Measurements from ENCODE around the gene FRMD4B. TPM values are rescaled to one million over a fixed set of nuclear protein-coding genes. Genes with fewer than 3 reads are reported as not detected.

FRMD4B gene
- polyA plus RNA-seq, 6 donors from 2014 or later, result 0.08 to 0.72 (median 0.37) TPM; not detected in 2

GRCh38 chr3:69390771-69391170, 4.9 kb upstream of the FRMD4B start:
- ATAC-seq (ENCODE audit: low read depth in 2 of 2) (no peak), DNase-seq (no peak)
- peaks cover 7% of the 10 kb centered on the region in 3 donors for H3K4me1 Mint-ChIP-seq
- H3K36me3 Mint-ChIP-seq, result peaks cover 5 to 6% of the 10 kb centered on the region in 2 donors
- H3K27me3 Mint-ChIP-seq, result peaks cover 6 to 26% (median 21%) of the 10 kb centered on the region in 3 donors
- H3K9me3 Mint-ChIP-seq, result peaks cover 0 to 18% (median 4%) of the 10 kb centered on the region in 7 donors
- H3K27ac Mint-ChIP-seq, result no peak overlapping the region
- H3K4me3 Mint-ChIP-seq, result no peak overlapping the region

GRCh38 chr3:69389520-69390248, 3.8 kb upstream of the FRMD4B start:
- Mint-ChIP-seq H3K27ac (no peak overlapping the region), H3K27me3 (peaks cover 16 to 30% (median 29%) of the 10 kb centered on the region in 3 donors)
- no peak for DNase-seq

DNA sequence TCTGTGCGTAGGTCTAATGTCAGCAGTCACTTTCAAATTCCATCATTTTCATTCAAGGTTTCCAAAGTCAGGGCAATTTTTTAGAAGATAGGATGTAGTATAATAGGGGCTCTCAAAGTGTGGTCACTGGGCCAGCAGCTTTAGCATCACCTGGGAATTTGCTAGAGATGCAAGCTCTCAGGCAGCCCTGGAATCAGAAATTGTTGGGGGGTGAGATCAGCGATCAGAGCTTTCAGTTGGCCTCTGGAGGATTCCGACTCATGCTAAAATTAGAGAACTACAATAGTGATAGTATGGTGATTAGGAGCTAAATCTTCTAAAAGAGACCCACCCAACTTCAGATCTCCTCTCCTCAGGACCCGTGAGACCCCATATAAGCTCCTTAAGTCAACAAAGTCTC, 2.4 kb upstream of the FRMD4B start:
- Mint-ChIP-seq H3K27ac (no peak overlapping the region), H3K4me1 (peaks cover 11 to 19% (median 13%) of the 10 kb centered on the region in 3 donors), H3K4me3 (no peak overlapping the region), H3K9me3 (no peaks in the 10 kb centered on the region), H3K27me3 (peaks cover 22 to 35% (median 34%) of the 10 kb centered on the region in 3 donors), H3K36me3 (no peaks in the 10 kb centered on the region)
- DNase-seq, result no peak
- ATAC-seq (ENCODE audit: low read depth in 2 of 2), result no peak

More at GRCh38 chr3:69389520-69390248, 3.8 kb upstream of the FRMD4B start:
- no peak for ATAC-seq (ENCODE audit: low read depth in 2 of 2)
- H3K4me1 Mint-ChIP-seq, result peaks cover 11 to 15% (median 13%) of the 10 kb centered on the region in 3 donors
- H3K9me3 Mint-ChIP-seq, result peaks cover 0 to 7% (median 3%) of the 10 kb centered on the region in 7 donors
- no peak overlapping the region for H3K4me3 Mint-ChIP-seq
- no peaks in the 10 kb centered on the region for H3K36me3 Mint-ChIP-seq

- no peaks in the 10 kb centered on the region for H3K9me3 Mint-ChIP-seq
- peaks cover 11 to 19% (median 13%) of the 10 kb centered on the region in 3 donors for H3K4me1 Mint-ChIP-seq
- ATAC-seq (ENCODE audit: low read depth in 2 of 2) (peak in 1 of 2 donors; percentile 18), DNase-seq (no peak)
- H3K36me3 Mint-ChIP-seq, result no peaks in the 10 kb centered on the region
- H3K27me3 Mint-ChIP-seq, result peaks cover 22 to 34% (median 28%) of the 10 kb centered on the region in 3 donors
- peak overlapping the region; percentile 27 to 84 (median 73) for H3K4me3 Mint-ChIP-seq
- peak overlapping the region in 2 of 6 donors; percentile 13 to 57 for H3K27ac Mint-ChIP-seq
Observed at GRCh38 chr3:69386556-69387385, 883 bp upstream of the FRMD4B start.

GRCh38 chr3:69385123-69385722, 665 bp downstream of the FRMD4B start:
- Mint-ChIP-seq H3K36me3 (no peaks in the 10 kb centered on the region), H3K4me3 (peak overlapping the region in 7 of 8 donors; percentile 61 to 86 (median 74)), H3K27ac (no peak overlapping the region), H3K27me3 (peaks cover 22 to 34% (median 26%) of the 10 kb centered on the region in 3 donors), H3K9me3 (no peaks in the 10 kb centered on the region), H3K4me1 (peaks cover 11 to 19% (median 13%) of the 10 kb centered on the region in 3 donors)
- ATAC-seq (ENCODE audit: low read depth in 2 of 2), result peak in 1 of 2 donors; percentile 18
- no peak for DNase-seq

- Mint-ChIP-seq H3K36me3 (no peaks in the 10 kb centered on the region), H3K27ac (no peak overlapping the region), H3K4me3 (peak overlapping the region in 3 of 8 donors; percentile 72 to 83 (median 74)), H3K27me3 (peaks cover 22 to 34% (median 26%) of the 10 kb centered on the region in 3 donors), H3K4me1 (peaks cover 8 to 19% (median 13%) of the 10 kb centered on the region in 3 donors), H3K9me3 (no peaks in the 10 kb centered on the region)
- DNase-seq (no peak), ATAC-seq (ENCODE audit: low read depth in 2 of 2) (no peak)
Observed at GRCh38 chr3:69384326-69384725, 1.6 kb downstream of the FRMD4B start.

DNA sequence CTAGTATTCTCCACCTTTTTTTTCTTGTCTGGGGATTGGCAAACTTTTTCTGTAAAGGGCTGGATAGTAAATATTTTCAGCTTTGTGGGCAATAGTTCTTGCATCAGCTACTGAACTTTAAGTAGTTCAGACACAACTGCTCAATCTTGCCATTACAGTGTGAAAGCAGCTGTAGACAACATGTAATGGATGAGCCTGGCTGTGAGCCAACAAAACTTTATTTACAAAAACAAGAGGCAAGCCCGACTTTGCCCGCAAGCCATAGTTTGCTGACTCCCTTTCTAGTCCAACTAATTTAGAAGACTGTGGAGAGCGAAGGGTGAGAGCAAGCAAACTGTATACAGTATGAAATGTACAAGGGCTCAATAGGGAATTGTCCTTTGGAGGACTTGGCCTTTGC, 6.2 kb downstream of the FRMD4B start:
- DNase-seq, result no peak
- Mint-ChIP-seq H3K27me3 (peaks cover 6 to 10% (median 6%) of the 10 kb centered on the region in 3 donors), H3K9me3 (peaks cover 0 to 5% (median 0%) of the 10 kb centered on the region in 7 donors), H3K4me3 (no peak overlapping the region), H3K4me1 (peaks cover 0 to 4% (median 0%) of the 10 kb centered on the region in 3 donors), H3K27ac (no peak overlapping the region), H3K36me3 (no peaks in the 10 kb centered on the region)
- ATAC-seq (ENCODE audit: low read depth in 2 of 2), result no peak

DNA sequence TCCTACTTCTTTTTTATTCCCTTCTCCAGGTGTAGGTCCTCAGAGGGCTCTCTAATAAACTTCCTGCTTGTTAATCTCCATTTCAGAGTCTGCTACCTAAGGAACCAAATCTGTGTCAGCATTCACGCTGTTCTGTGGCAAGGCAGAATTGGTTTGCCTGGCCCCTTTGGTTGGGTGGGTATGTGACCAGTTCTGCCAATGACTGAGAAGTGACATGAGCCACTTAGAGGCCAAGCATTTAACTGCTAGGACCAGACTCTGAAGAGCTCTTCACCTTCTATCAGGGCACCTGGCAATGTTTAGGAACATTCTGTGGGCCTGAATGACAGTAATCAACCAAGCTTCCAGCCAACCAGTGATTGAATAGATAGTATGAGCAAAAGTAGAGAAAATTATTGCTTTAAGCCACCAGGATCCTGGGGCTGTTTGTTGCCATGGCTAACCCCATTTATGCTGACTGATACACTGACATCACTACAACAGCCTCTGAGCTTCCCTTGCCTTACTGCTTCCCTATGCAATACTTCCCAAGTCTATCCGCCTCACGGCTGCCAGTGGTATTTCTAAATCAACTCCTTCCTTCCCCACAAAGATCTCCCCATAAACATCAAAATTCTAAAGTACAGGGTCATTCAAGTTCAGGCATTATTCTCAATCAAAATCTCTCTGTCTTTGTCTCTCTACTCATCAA, 7.6 kb downstream of the FRMD4B start:
- DNase-seq (no peak), ATAC-seq (ENCODE audit: low read depth in 2 of 2) (no peak)
- no peaks in the 10 kb centered on the region for H3K36me3 Mint-ChIP-seq
- H3K4me3 Mint-ChIP-seq, result no peak overlapping the region
- H3K4me1 Mint-ChIP-seq, result no peaks in the 10 kb centered on the region
- H3K27me3 Mint-ChIP-seq, result peaks cover 0 to 4% (median 0%) of the 10 kb centered on the region in 3 donors
- H3K27ac Mint-ChIP-seq, result peak overlapping the region in 1 of 6 donors; percentile 12
- H3K9me3 Mint-ChIP-seq, result peaks cover 0 to 5% (median 0%) of the 10 kb centered on the region in 7 donors

GRCh38 chr3:69377262-69377661, 8.6 kb downstream of the FRMD4B start:
- Mint-ChIP-seq H3K27ac (no peak overlapping the region), H3K9me3 (peaks cover 0 to 5% (median 0%) of the 10 kb centered on the region in 7 donors), H3K4me1 (no peaks in the 10 kb centered on the region), H3K36me3 (no peaks in the 10 kb centered on the region), H3K27me3 (peaks cover 0 to 4% (median 0%) of the 10 kb centered on the region in 3 donors), H3K4me3 (no peak overlapping the region)
- DNase-seq, result no peak
- ATAC-seq (ENCODE audit: low read depth in 2 of 2), result no peak

DNA sequence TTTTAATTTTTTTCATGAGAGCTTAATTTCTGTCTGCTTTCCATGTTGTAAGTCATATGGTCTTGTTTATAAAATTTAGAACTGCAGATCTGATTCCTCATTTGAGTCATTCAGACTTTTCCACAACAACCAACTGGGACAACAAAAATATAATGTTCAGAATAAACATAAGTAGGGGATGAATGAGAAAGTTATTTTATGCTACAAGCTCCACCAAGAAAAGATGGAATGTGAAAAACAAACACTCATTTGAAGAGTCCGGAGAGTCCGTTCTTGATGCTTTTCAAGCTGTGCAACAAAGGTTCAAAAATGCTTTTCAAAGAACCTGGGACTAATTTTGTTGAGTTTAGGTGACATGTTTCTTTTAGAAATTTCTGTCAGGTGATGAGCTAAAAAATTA, 9.2 kb downstream of the FRMD4B start:
- H3K9me3 Mint-ChIP-seq, result peaks cover 0 to 5% (median 0%) of the 10 kb centered on the region in 7 donors
- H3K4me3 Mint-ChIP-seq, result no peak overlapping the region
- no peaks in the 10 kb centered on the region for H3K36me3 Mint-ChIP-seq
- peaks cover 0 to 4% (median 0%) of the 10 kb centered on the region in 3 donors for H3K27me3 Mint-ChIP-seq
- H3K27ac Mint-ChIP-seq, result no peak overlapping the region
- ATAC-seq (ENCODE audit: low read depth in 2 of 2), result no peak
- DNase-seq, result no peak
- no peaks in the 10 kb centered on the region for H3K4me1 Mint-ChIP-seq

GRCh38 chr3:69371816-69372215, 14.1 kb downstream of the FRMD4B start:
- DNase-seq, result no peak
- H3K27ac Mint-ChIP-seq, result no peak overlapping the region

DNA sequence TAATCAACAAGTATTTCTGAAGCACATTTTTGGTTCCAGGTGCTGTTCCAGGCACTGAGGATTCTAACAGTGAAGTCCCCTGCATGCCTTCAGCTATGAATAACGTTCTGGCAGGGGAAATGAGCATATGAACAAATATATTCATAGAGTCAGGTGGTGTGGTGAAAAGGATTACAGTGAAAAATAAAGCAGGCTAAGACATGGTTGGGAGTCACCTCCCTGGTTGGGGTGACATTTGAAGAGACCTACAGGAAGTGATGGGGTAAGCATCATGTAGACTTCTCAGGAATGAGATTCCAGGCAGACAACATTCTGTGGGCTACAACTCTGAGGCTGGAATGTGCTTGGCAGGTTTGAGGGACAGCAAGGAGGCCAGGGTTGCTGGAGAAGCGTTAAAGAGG, 15.0 kb downstream of the FRMD4B start:
- Mint-ChIP-seq H3K4me1 (peaks cover 18 to 28% (median 20%) of the 10 kb centered on the region in 3 donors), H3K4me3 (peak overlapping the region in 4 of 8 donors; percentile 59 to 82 (median 78)), H3K9me3 (peaks cover 0 to 3% (median 0%) of the 10 kb centered on the region in 7 donors), H3K27me3 (peaks cover 0 to 8% (median 0%) of the 10 kb centered on the region in 3 donors), H3K27ac (peak overlapping the region in 3 of 6 donors; percentile 2 to 84 (median 7)), H3K36me3 (no peaks in the 10 kb centered on the region)
- ATAC-seq (ENCODE audit: low read depth in 2 of 2) (no peak), DNase-seq (no peak)

More at GRCh38 chr3:69371816-69372215, 14.1 kb downstream of the FRMD4B start:
- peaks cover 0 to 3% (median 0%) of the 10 kb centered on the region in 7 donors for H3K9me3 Mint-ChIP-seq
- no peak overlapping the region for H3K4me3 Mint-ChIP-seq
- peaks cover 18 to 28% (median 20%) of the 10 kb centered on the region in 3 donors for H3K4me1 Mint-ChIP-seq
- no peaks in the 10 kb centered on the region for H3K36me3 Mint-ChIP-seq
- no peak for ATAC-seq (ENCODE audit: low read depth in 2 of 2)
- peaks cover 0 to 8% (median 0%) of the 10 kb centered on the region in 3 donors for H3K27me3 Mint-ChIP-seq
